GM23338 (cell line): ENCODE data around the gene PGF. TPM values are rescaled to one million over a fixed set of nuclear protein-coding genes. Genes with fewer than 3 reads are reported as not detected.

Experiments used
- ATAC-seq: fragments of 200-7000 bp; cut with Tn5 transposase; 3 replicates; pipeline ENCODE4 v1.9.1; 2020
- DNase-seq: peaks from one replicate; pipeline ENCODE4 v3.0.0-alpha.2; 2015; ENCODE audit warnings: low spot score
- H2AFZ ChIP-seq: fragments of 200-600 bp; sonication (generic); 2 replicates; pipeline ENCODE4 v1.8.0; 2016; ENCODE audit warnings: antibody characterized with exemption, mild to moderate bottlenecking, moderate library complexity
- H3F3A ChIP-seq: fragments of 200-600 bp; sonication (generic); replicated peaks from 2 replicates; pipeline ENCODE4 v1.8.0; 2017; ENCODE audit warnings: antibody characterized with exemption, mixed run types, low read depth
- H3K27ac ChIP-seq: fragments of 200-600 bp; sonication (generic); 2 replicates; pipeline ENCODE4 v1.6.1; 2016; ENCODE audit warnings: low read depth
- H3K27me3 ChIP-seq: fragments of 200-600 bp; sonication (generic); 2 replicates; pipeline ENCODE4 v1.8.0; 2016; ENCODE audit warnings: mild to moderate bottlenecking, mixed run types, moderate library complexity; ENCODE audit not compliant: insufficient read depth
- H3K36me3 ChIP-seq: fragments of 200-600 bp; sonication (generic); 2 replicates; pipeline ENCODE4 v1.8.0; 2016; ENCODE audit warnings: mild to moderate bottlenecking; ENCODE audit not compliant: insufficient read depth
- H3K4me1 ChIP-seq: fragments of 200-600 bp; sonication (generic); 2 replicates; pipeline ENCODE4 v1.8.0; 2016; ENCODE audit warnings: mild to moderate bottlenecking, moderate library complexity; ENCODE audit not compliant: insufficient read depth
- H3K4me2 ChIP-seq: fragments of 200-600 bp; sonication (generic); 2 replicates; pipeline ENCODE4 v1.7.1; 2017; ENCODE audit warnings: mixed run types
- H3K4me3 ChIP-seq: fragments of 200-600 bp; sonication (generic); 2 replicates; pipeline ENCODE4 v1.6.1; 2016; ENCODE audit warnings: mixed run types
- H3K79me2 ChIP-seq: fragments of 200-600 bp; sonication (generic); replicated peaks from 2 replicates; pipeline ENCODE4 v1.8.0; 2017; ENCODE audit warnings: mild to moderate bottlenecking; ENCODE audit not compliant: insufficient read depth
- H3K9me2 ChIP-seq: fragments of 200-600 bp; sonication (generic); 2 replicates; pipeline ENCODE4 v1.8.0; 2017; ENCODE audit not compliant: insufficient read depth
- H4K20me1 ChIP-seq: fragments of 200-600 bp; sonication (generic); replicated peaks from 2 replicates; pipeline ENCODE4 v1.8.0; 2017; ENCODE audit warnings: mild to moderate bottlenecking; ENCODE audit not compliant: insufficient read depth
- H3K27ac Mint-ChIP-seq: 2 replicates; pipeline ENCODE4 v1.8.0; 2020; ENCODE audit warnings: inconsistent platforms, mild to moderate bottlenecking, moderate library complexity, mixed read lengths
- H3K27me3 Mint-ChIP-seq: 3 replicates; pipeline ENCODE4 v1.8.0; 2022; ENCODE audit warnings: low read depth, mild to moderate bottlenecking, moderate library complexity, mixed read lengths, inconsistent platforms; ENCODE audit not compliant: insufficient read depth, poor library complexity
- H3K36me3 Mint-ChIP-seq: 3 replicates; pipeline ENCODE4 v1.8.0; 2021; ENCODE audit warnings: low read depth, mild to moderate bottlenecking, inconsistent platforms, moderate library complexity, mixed read lengths
- H3K4me1 Mint-ChIP-seq: 3 replicates; pipeline ENCODE4 v1.8.0; 2020; ENCODE audit warnings: mild to moderate bottlenecking, inconsistent platforms, mixed read lengths
- H3K4me3 Mint-ChIP-seq: 3 replicates; pipeline ENCODE4 v1.8.0; 2021; ENCODE audit warnings: moderate library complexity, mild to moderate bottlenecking, inconsistent platforms, mixed read lengths
- H3K9me3 Mint-ChIP-seq: 3 replicates; pipeline ENCODE4 v1.8.0; 2020; ENCODE audit warnings: moderate library complexity, mild to moderate bottlenecking, inconsistent platforms, mixed read lengths
- CREB1 ChIP-seq: fragments of 250-450 bp; sonication (Bioruptor Pico); IDR thresholded peaks from 2 replicates; pipeline ENCODE4 v1.5.0; 2020; ENCODE audit warnings: low read depth, mild to moderate bottlenecking, moderate library complexity
- CTCF ChIP-seq, 2 experiments: fragments of 200-600 bp in 1 of 2; sonication (generic) in 1 of 2; conservative IDR thresholded peaks; 2 replicates each; pipeline versions ENCODE4 v1.5.1 to v1.6.1; 2016 to 2017; ENCODE audit warnings: antibody characterized with exemption in 2 of 2, low read depth in 2 of 2, mild to moderate bottlenecking in 2 of 2, moderate library complexity in 1 of 2
- ETS1 ChIP-seq: IDR thresholded peaks from 2 replicates; pipeline ENCODE4 v1.6.1; 2016; ENCODE audit warnings: antibody characterized with exemption
- EZH2 ChIP-seq: fragments of 200-600 bp; sonication (generic); IDR thresholded peaks from one replicate; pipeline ENCODE4 v1.8.0; 2017; ENCODE audit warnings: antibody characterized with exemption, mild to moderate bottlenecking, low read depth; ENCODE audit not compliant: unreplicated experiment
- EZH2phosphoT487 ChIP-seq: fragments of 200-600 bp; sonication (generic); IDR thresholded peaks from one replicate; pipeline ENCODE4 v1.8.1; 2018; ENCODE audit warnings: antibody characterized with exemption; ENCODE audit not compliant: unreplicated experiment
- JUNB ChIP-seq: IDR thresholded peaks from one replicate; pipeline ENCODE4 v1.6.1; 2016; ENCODE audit warnings: antibody characterized with exemption; ENCODE audit not compliant: unreplicated experiment
- NANOG ChIP-seq: IDR thresholded peaks from 2 replicates; pipeline ENCODE4 v1.6.1; 2016; ENCODE audit warnings: antibody characterized with exemption, borderline replicate concordance
- POLR2AphosphoS5 ChIP-seq: IDR thresholded peaks from 2 replicates; pipeline ENCODE4 v1.6.1; 2016; ENCODE audit warnings: antibody characterized with exemption, low read depth
- STAT1 ChIP-seq: IDR thresholded peaks from one replicate; pipeline ENCODE4 v1.6.1; 2016; ENCODE audit warnings: antibody characterized with exemption; ENCODE audit not compliant: unreplicated experiment
- ZNF114 ChIP-seq: fragments of 250-450 bp; sonication (Bioruptor Pico); IDR thresholded peaks from 2 replicates; pipeline ENCODE4 v1.5.0; 2020; ENCODE audit warnings: mild to moderate bottlenecking, moderate library complexity
- ZNF331 ChIP-seq: fragments of 250-450 bp; sonication (Bioruptor Pico); IDR thresholded peaks from 2 replicates; pipeline ENCODE4 v1.5.0; 2020; ENCODE audit warnings: low read depth, mild to moderate bottlenecking, moderate library complexity
- ZNF462 ChIP-seq: fragments of 250-450 bp; sonication (Bioruptor Pico); IDR thresholded peaks from 2 replicates; pipeline ENCODE4 v1.5.0; 2020; ENCODE audit warnings: mild to moderate bottlenecking, moderate library complexity
- polyA plus RNA-seq: library from polyadenylated mRNA; unstranded; fragments of >200 nt; fragmentation: Nextera tagmentation; extraction: Ambion mirVana; gene quantifications from 2 replicates; pipeline ENCODE4 v1.2.1, GENCODE V29; 2016
- total RNA-seq: library from RNA; depleted of rRNA; stranded (reverse); fragments of >200 nt; shearing (Covaris generic); gene quantifications from 2 replicates; pipeline ENCODE4 v1.2.3, GENCODE V29; 2014
- TF ChIP-seq, protein P1 (sequence below): IDR thresholded peaks from one replicate; pipeline ENCODE4 v1.6.1; 2018; ENCODE audit warnings: antibody characterized with exemption; ENCODE audit not compliant: unreplicated experiment

PGF gene
- total and polyA plus RNA-seq, 2 experiments from 2014 or later = 2.9 to 6.3 TPM

DNA sequence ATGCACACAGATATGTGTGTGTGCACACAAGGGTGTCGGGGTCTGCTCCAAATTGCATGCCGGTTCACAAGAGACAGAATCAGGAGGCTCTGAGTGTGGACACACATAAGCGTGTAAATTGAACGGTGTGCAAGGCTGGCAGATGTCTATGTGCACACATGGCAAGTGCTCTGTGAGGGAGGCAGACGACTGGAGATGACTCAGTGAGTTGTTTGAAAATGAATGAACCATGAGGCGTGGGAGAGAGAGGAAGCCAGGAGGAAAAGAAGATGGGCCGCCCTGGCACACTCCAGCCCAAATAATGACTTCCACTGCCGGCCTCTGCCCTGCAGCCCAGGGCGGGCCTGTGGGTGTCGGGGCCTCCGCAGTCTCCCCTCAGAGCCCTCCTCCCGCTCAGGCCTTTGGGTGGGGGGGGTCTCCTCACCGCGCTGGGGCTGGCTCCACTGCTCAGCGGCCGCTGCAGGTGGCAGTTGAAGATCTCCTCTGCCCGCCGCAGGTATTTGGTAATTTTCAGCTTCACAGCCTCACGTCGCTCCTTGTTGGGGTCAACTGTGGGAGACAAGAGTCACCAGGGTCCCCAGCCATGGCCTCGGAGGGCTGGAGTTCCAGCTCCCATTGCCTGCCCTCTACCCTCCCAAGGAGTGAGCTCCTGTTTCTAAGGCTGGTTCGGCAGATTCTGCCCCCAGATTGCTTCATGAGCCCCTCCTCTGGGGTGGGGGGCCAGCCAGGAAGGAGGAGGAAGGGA is 35.8 kb downstream of the PGF start:
- no peak overlapping the region for H3K27ac ChIP-seq
- no peak for TF ChIP-seq CTCF (conservative IDR thresholded peaks at IDR 0.05; ENCODE audit: low read depth in 2 of 2)
- TF ChIP-seq, protein P1, sequence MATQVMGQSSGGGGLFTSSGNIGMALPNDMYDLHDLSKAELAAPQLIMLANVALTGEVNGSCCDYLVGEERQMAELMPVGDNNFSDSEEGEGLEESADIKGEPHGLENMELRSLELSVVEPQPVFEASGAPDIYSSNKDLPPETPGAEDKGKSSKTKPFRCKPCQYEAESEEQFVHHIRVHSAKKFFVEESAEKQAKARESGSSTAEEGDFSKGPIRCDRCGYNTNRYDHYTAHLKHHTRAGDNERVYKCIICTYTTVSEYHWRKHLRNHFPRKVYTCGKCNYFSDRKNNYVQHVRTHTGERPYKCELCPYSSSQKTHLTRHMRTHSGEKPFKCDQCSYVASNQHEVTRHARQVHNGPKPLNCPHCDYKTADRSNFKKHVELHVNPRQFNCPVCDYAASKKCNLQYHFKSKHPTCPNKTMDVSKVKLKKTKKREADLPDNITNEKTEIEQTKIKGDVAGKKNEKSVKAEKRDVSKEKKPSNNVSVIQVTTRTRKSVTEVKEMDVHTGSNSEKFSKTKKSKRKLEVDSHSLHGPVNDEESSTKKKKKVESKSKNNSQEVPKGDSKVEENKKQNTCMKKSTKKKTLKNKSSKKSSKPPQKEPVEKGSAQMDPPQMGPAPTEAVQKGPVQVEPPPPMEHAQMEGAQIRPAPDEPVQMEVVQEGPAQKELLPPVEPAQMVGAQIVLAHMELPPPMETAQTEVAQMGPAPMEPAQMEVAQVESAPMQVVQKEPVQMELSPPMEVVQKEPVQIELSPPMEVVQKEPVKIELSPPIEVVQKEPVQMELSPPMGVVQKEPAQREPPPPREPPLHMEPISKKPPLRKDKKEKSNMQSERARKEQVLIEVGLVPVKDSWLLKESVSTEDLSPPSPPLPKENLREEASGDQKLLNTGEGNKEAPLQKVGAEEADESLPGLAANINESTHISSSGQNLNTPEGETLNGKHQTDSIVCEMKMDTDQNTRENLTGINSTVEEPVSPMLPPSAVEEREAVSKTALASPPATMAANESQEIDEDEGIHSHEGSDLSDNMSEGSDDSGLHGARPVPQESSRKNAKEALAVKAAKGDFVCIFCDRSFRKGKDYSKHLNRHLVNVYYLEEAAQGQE = no peak
- TF ChIP-seq ZNF331 (CRISPR knock-in tag) = no peak
- TF ChIP-seq ZNF462 (CRISPR knock-in tag) = no peak
- TF ChIP-seq STAT1 = no peak
- no peak for TF ChIP-seq EZH2phosphoT487
- TF ChIP-seq JUNB = no peak
- no peak for TF ChIP-seq CREB1 (CRISPR knock-in tag)
- TF ChIP-seq ETS1 = no peak
- TF ChIP-seq ZNF114 (CRISPR knock-in tag) = no peak
- no peak for TF ChIP-seq POLR2AphosphoS5
- no peak for TF ChIP-seq NANOG
- TF ChIP-seq EZH2 = no peak
- H3K27me3 ChIP-seq = no peaks in the 10 kb centered on the region
- H3K4me1 Mint-ChIP-seq = peaks cover 7% of the 10 kb centered on the region
- H3K27me3 Mint-ChIP-seq = peaks cover 3% of the 10 kb centered on the region
- no peaks in the 10 kb centered on the region for H3K9me3 Mint-ChIP-seq
- H3K36me3 ChIP-seq = no peaks in the 10 kb centered on the region
- no peak overlapping the region for H3K4me3 Mint-ChIP-seq
- H3K36me3 Mint-ChIP-seq = peaks cover 5% of the 10 kb centered on the region; the same call in 1 of the 3 replicates
- no peak for ATAC-seq
- no peak overlapping the region for H3K27ac Mint-ChIP-seq
- H3K4me3 ChIP-seq = no peak overlapping the region
- no peak for DNase-seq
- H4K20me1 ChIP-seq = no peaks in the 10 kb centered on the region
- no peaks in the 10 kb centered on the region for H3K9me2 ChIP-seq
- no peaks in the 10 kb centered on the region for H3K79me2 ChIP-seq
- no peak overlapping the region for H3K4me2 ChIP-seq
- no peak overlapping the region for H2AFZ ChIP-seq
- peaks cover 6% of the 10 kb centered on the region; the same call in 1 of the 2 replicates for H3K4me1 ChIP-seq
- no peaks in the 10 kb centered on the region for H3F3A ChIP-seq
